ENCODE measurements around the gene P2RX5.

The P2RX5 gene

DNA sequence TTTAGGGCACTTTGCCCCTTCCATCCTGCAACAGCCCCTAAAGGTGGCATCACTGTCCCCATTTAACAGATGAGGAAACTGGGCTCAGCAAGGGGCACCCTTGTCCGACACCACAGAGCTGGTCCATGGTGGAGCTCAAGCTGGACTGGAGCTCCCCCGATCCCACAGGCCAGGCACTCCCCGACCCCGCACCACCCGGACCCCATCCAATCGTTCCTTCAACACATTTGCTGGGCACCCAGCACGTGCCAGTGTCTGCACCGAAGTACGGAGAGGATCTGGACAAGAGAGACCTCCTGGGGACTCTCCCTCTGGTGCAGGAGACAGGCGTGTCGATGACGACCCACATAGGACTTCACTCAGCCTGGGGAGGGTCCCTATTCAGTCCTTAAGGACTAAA, 13.9 kb downstream of the P2RX5 start:
- DNase-seq (ENCODE audit: extremely low read depth, insufficient read length): no peak
- TF ChIP-seq, protein P1, sequence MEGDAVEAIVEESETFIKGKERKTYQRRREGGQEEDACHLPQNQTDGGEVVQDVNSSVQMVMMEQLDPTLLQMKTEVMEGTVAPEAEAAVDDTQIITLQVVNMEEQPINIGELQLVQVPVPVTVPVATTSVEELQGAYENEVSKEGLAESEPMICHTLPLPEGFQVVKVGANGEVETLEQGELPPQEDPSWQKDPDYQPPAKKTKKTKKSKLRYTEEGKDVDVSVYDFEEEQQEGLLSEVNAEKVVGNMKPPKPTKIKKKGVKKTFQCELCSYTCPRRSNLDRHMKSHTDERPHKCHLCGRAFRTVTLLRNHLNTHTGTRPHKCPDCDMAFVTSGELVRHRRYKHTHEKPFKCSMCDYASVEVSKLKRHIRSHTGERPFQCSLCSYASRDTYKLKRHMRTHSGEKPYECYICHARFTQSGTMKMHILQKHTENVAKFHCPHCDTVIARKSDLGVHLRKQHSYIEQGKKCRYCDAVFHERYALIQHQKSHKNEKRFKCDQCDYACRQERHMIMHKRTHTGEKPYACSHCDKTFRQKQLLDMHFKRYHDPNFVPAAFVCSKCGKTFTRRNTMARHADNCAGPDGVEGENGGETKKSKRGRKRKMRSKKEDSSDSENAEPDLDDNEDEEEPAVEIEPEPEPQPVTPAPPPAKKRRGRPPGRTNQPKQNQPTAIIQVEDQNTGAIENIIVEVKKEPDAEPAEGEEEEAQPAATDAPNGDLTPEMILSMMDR (IDR thresholded peaks at IDR 0.05; ENCODE audit: insufficient read depth, low read length, poor library complexity, severe bottlenecking): no peak
- Histone ChIP-seq H3K36me3 (ENCODE audit: control insufficient read depth, insufficient read depth, low read length) (peaks cover 8% of the 10 kb centered on the region), H3K4me3 (replicated peaks; ENCODE audit: low read depth, low read length) (no peak overlapping the region), H3K27me3 (replicated peaks; ENCODE audit: control insufficient read depth, insufficient read depth, low read length) (no peaks in the 10 kb centered on the region)

DNA sequence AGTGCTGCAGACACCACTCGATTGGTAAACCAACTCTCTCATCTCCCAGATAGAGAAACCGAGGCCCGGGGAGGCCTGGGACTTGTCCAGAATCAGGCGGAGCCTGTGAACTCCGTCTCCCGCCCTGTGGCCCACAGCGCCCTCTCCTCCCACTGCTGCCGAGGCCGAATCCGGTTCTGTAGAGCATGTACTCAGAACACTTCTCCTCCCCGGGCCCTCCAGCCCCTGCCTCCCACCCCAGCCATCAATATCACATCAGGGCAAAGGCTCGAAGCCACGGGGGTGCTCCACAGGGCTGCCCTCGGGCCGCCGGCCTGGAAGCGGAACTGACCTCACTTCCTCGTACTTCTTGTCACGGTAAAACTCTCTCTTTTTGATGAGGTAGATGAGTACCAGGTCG, 14.4 kb downstream of the P2RX5 start:
- Histone ChIP-seq H3K27me3 (replicated peaks; ENCODE audit: control insufficient read depth, insufficient read depth, low read length) (no peaks in the 10 kb centered on the region), H3K36me3 (ENCODE audit: control insufficient read depth, insufficient read depth, low read length) (peaks cover 8% of the 10 kb centered on the region), H3K4me3 (replicated peaks; ENCODE audit: low read depth, low read length) (no peak overlapping the region)
- TF ChIP-seq, protein P1 (IDR thresholded peaks at IDR 0.05; ENCODE audit: insufficient read depth, low read length, poor library complexity, severe bottlenecking): no peak
- DNase-seq (ENCODE audit: extremely low read depth, insufficient read length): no peak

DNA sequence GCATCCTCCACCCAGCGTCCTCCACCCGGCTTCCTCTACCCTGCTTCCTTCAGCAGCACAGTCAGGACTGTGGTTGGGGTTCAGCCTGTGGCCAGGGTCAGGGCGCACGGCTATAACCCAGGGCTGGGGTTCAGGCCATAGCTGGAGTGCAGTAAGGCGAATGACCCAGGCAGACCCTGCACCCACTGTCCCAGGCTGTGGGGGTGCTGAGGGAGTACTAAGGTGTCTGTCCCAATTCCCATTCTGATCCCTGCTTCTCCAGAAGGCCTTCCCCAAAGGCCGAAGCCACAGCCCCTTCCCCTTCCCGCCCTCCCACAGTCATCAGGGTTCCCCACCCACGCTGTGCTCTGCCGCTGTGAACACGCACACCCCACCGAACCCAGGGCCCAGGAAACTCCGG, 14.9 kb downstream of the P2RX5 start:
- TF ChIP-seq, protein P1 (IDR thresholded peaks at IDR 0.05; ENCODE audit: insufficient read depth, low read length, poor library complexity, severe bottlenecking): no peak
- Histone ChIP-seq H3K27me3 (replicated peaks; ENCODE audit: control insufficient read depth, insufficient read depth, low read length) (no peaks in the 10 kb centered on the region), H3K36me3 (ENCODE audit: control insufficient read depth, insufficient read depth, low read length) (peaks cover 8% of the 10 kb centered on the region), H3K4me3 (replicated peaks; ENCODE audit: low read depth, low read length) (no peak overlapping the region)
- no peak for DNase-seq (ENCODE audit: extremely low read depth, insufficient read length)

DNA sequence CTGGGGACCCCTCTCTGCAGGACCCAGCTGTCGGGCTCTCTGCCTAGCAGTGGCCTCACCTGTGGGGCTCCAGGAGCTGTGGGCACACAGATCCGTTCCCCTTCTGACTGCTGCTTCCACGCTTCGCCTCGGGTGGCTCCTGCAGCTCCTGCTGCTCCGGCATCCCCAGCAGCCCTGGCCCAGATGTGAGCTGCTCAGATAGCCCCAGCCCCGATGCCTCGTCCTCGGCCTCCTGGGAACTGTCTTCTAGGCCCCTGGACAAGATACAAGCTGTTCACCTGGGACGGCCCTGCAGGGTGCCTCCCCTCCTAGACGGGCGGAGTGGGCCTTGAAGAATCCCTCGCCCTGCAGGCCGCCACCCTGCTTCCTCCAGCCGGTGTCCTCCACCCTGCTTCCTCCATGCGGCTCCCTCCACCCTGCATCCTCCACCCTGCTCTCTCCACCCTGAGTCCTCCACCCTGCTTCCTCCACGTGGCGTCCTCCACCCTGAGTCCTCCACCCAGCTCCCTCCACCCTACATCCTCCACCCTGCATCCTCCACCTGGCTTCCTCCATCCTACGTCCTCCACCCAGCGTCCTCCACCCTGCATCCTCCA, 16.3 kb downstream of the P2RX5 start:
- DNase-seq (ENCODE audit: extremely low read depth, insufficient read length): no peak
- Histone ChIP-seq H3K27me3 (replicated peaks; ENCODE audit: control insufficient read depth, insufficient read depth, low read length) (no peaks in the 10 kb centered on the region), H3K36me3 (ENCODE audit: control insufficient read depth, insufficient read depth, low read length) (peaks cover 6% of the 10 kb centered on the region), H3K4me3 (replicated peaks; ENCODE audit: low read depth, low read length) (no peak overlapping the region)
- TF ChIP-seq, protein P1 (IDR thresholded peaks at IDR 0.05; ENCODE audit: insufficient read depth, low read length, poor library complexity, severe bottlenecking): no peak

DNA sequence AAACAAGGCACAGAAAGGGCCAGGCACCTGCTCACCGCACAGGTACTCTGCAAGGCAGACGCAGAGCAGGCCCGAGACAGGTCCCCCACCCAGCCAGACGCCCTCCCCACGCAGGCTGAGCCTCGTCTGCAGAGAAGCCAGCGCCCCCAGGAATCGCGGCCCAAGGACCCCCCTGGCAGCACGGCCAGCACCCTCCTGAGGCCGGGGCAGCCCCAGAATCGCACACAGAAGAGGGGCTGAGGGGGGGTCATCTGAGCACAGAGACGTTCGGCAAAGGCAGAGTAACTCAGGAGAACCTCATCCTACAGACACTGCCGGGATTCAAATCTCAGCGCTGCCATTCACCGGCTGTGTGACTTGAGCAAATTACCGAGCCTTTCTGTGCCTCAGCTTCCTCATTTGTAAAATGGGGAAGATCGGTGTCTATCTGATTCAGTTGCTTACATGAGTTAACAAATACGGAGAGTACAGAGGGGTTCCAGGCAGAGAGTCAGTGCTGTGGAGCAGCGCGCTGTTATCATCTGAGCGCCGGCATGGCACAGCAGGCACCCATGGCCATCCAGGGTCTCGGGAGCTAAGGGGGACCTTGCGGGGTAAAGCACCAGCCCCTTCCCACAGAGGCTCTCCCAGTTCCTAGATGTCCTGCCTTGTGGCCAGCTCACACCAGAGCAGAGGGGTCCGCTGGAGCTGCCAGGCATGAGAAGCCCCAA, 17.0 kb downstream of the P2RX5 start:
- DNase-seq (ENCODE audit: extremely low read depth, insufficient read length): no peak
- Histone ChIP-seq H3K36me3 (ENCODE audit: control insufficient read depth, insufficient read depth, low read length) (peaks cover 6% of the 10 kb centered on the region), H3K4me3 (replicated peaks; ENCODE audit: low read depth, low read length) (no peak overlapping the region), H3K27me3 (replicated peaks; ENCODE audit: control insufficient read depth, insufficient read depth, low read length) (no peaks in the 10 kb centered on the region)
- TF ChIP-seq, protein P1 (IDR thresholded peaks at IDR 0.05; ENCODE audit: insufficient read depth, low read length, poor library complexity, severe bottlenecking): no peak

Measured in GM06990 (cell line).